ENCODE data around the gene NEDD4L. TPM values are rescaled to one million over a fixed set of nuclear protein-coding genes. Genes with fewer than 3 reads are reported as not detected.

Gene NEDD4L
- total RNA-seq, 2 experiments from 2014 or later: 3.2 to 3.3 TPM

DNA sequence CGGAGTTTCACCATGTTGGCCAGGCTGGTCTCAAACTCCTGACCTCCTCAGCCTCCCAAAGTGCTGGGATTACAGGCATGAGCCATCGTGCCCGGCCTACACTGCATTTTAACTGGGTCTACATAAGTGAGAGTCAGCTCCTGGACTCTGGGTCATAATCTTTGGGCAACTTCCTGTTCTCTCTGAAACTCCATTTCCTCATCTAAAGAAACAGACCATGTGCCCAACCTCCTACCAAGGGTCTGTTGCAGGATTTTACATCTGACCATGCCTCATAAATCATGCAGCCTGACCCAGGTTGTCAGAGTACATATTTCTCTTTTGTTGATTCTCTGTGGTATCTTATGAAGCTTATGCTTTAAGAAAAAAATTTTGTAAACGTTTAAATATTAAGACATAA is 304.5 kb downstream of the NEDD4L start:
- Histone ChIP-seq H3K9me2 (ENCODE audit: insufficient read depth, low read length) (no peaks in the 10 kb centered on the region), H3K27ac (ENCODE audit: low read depth, low read length, poor library complexity, severe bottlenecking) (no peak overlapping the region), H2AFZ (ENCODE audit: low read length) (no peak overlapping the region), H4K20me1 (ENCODE audit: insufficient read depth, low read length) (no peaks in the 10 kb centered on the region), H3K36me3 (ENCODE audit: insufficient read depth, low read length) (no peaks in the 10 kb centered on the region), H3K4me1 (ENCODE audit: insufficient read depth, low read length, poor library complexity, severe bottlenecking) (no peaks in the 10 kb centered on the region), H3K4me3 (ENCODE audit: low read depth, low read length, poor library complexity, severe bottlenecking) (no peak overlapping the region), H3K9me3 (ENCODE audit: low read length) (no peaks in the 10 kb centered on the region), H3K4me2 (ENCODE audit: low read length) (no peak overlapping the region), H3K79me2 (ENCODE audit: insufficient read depth, low read depth, low read length) (no peaks in the 10 kb centered on the region)
- no peak for DNase-seq (ENCODE audit: low spot score)
- TF ChIP-seq EZH2phosphoT487 (IDR thresholded peaks at IDR 0.05; ENCODE audit: borderline replicate concordance, low read depth, low read length): no peak
- no peak for TF ChIP-seq CTCF (conservative IDR thresholded peaks at IDR 0.05; ENCODE audit: low read length)
- intact Hi-C loops (cut with micrococcal nuclease; ENCODE audit: unreplicated experiment): no loop called here
- no TSS peak for BruUV-seq (replicated peaks)
- POLR2A ChIA-PET: interaction anchor here (0.6 to 1.3 kb wide), 2 partner anchors 10 to 1304 kb away, joined by 3 read pairs; no protein-coding TSS in a partner anchor
- CTCF ChIA-PET (ENCODE audit: unreplicated experiment): no interaction called here

- Histone ChIP-seq H3K9me3 (ENCODE audit: low read length) (no peaks in the 10 kb centered on the region), H3K4me1 (ENCODE audit: insufficient read depth, low read length, poor library complexity, severe bottlenecking) (no peaks in the 10 kb centered on the region), H3K4me2 (ENCODE audit: low read length) (no peak overlapping the region), H2AFZ (ENCODE audit: low read length) (no peak overlapping the region), H3K27ac (ENCODE audit: low read depth, low read length, poor library complexity, severe bottlenecking) (no peak overlapping the region), H3K4me3 (ENCODE audit: low read depth, low read length, poor library complexity, severe bottlenecking) (no peak overlapping the region), H3K36me3 (ENCODE audit: insufficient read depth, low read length) (no peaks in the 10 kb centered on the region), H4K20me1 (ENCODE audit: insufficient read depth, low read length) (no peaks in the 10 kb centered on the region), H3K79me2 (ENCODE audit: insufficient read depth, low read depth, low read length) (no peaks in the 10 kb centered on the region), H3K9me2 (ENCODE audit: insufficient read depth, low read length) (no peaks in the 10 kb centered on the region)
- CTCF ChIA-PET (ENCODE audit: unreplicated experiment): no interaction called here
- no peak for DNase-seq (ENCODE audit: low spot score)
- BruUV-seq (replicated peaks): no TSS peak
- TF ChIP-seq CTCF (conservative IDR thresholded peaks at IDR 0.05; ENCODE audit: low read length): no peak
- TF ChIP-seq EZH2phosphoT487 (IDR thresholded peaks at IDR 0.05; ENCODE audit: borderline replicate concordance, low read depth, low read length): no peak
- intact Hi-C loops (cut with micrococcal nuclease; ENCODE audit: unreplicated experiment): no loop called here
- POLR2A ChIA-PET: interaction anchor here (0.6 kb wide), 1 partner anchor 1305 kb away, joined by 3 read pairs; no protein-coding TSS in a partner anchor
These were observed 304.9 kb downstream of the NEDD4L start for GRCh38 chr18:58348951-58349350.

DNA sequence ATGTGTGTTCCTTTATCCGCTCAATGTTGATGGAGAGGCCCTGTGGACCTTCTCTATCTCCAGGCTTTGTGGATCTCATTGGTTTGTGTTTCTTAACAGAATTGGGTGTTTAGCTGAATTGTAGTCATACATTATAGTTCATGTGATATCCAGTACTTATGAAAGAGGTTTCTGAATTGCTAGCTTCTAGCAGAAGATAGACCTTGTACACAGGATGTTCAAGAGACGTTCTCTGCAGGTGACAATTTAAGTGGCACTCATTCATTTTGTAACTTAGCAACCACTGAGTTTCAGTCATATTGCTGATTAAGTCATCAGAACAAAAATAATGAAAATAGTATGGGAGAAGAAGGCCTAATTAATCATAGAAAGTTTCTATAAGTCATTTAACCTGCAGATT is 305.6 kb downstream of the NEDD4L start:
- Histone ChIP-seq H2AFZ (ENCODE audit: low read length) (no peak overlapping the region), H3K9me2 (ENCODE audit: insufficient read depth, low read length) (no peaks in the 10 kb centered on the region), H3K36me3 (ENCODE audit: insufficient read depth, low read length) (no peaks in the 10 kb centered on the region), H3K4me3 (ENCODE audit: low read depth, low read length, poor library complexity, severe bottlenecking) (no peak overlapping the region), H3K4me1 (ENCODE audit: insufficient read depth, low read length, poor library complexity, severe bottlenecking) (no peaks in the 10 kb centered on the region), H3K9me3 (ENCODE audit: low read length) (no peaks in the 10 kb centered on the region), H3K79me2 (ENCODE audit: insufficient read depth, low read depth, low read length) (no peaks in the 10 kb centered on the region), H4K20me1 (ENCODE audit: insufficient read depth, low read length) (no peaks in the 10 kb centered on the region), H3K4me2 (ENCODE audit: low read length) (no peak overlapping the region), H3K27ac (ENCODE audit: low read depth, low read length, poor library complexity, severe bottlenecking) (no peak overlapping the region)
- POLR2A ChIA-PET: interaction anchor here (0.7 kb wide), 1 partner anchor 15 kb away, joined by 4 read pairs; no protein-coding TSS in a partner anchor
- CTCF ChIA-PET (ENCODE audit: unreplicated experiment): no interaction called here
- intact Hi-C loops (cut with micrococcal nuclease; ENCODE audit: unreplicated experiment): no loop called here
- BruUV-seq (replicated peaks): no TSS peak
- DNase-seq (ENCODE audit: low spot score): no peak
- TF ChIP-seq CTCF (conservative IDR thresholded peaks at IDR 0.05; ENCODE audit: low read length) (no peak), EZH2phosphoT487 (IDR thresholded peaks at IDR 0.05; ENCODE audit: borderline replicate concordance, low read depth, low read length) (no peak)

Measured in OCI-LY7 (cell line).